Measurements from ENCODE around the gene SLK.

SLK gene

GRCh38 chr10:104034401-104035193 is 67.7 kb downstream of the SLK start:
- DNase-seq, result no peak

GRCh38 chr10:104035194-104036068 is 68.5 kb downstream of the SLK start:
- DNase-seq, result no peak

GRCh38 chr10:104036069-104036384 is 69.1 kb downstream of the SLK start:
- DNase-seq, result no peak

GRCh38 chr10:104036518-104037260 is 69.7 kb downstream of the SLK start:
- no peak for DNase-seq

GRCh38 chr10:104037261-104037951 is 70.5 kb downstream of the SLK start:
- DNase-seq, result no peak

- DNase-seq, result no peak
Measured at GRCh38 chr10:104038537-104038936, 71.6 kb downstream of the SLK start.

- no peak for DNase-seq
Measured at GRCh38 chr10:104038958-104039752, 72.2 kb downstream of the SLK start.

- DNase-seq, result no peak
Measured at GRCh38 chr10:104040382-104040781, 73.4 kb downstream of the SLK start.

- no peak for DNase-seq
Measured at GRCh38 chr10:104040862-104041789, 74.2 kb downstream of the SLK start.

- no peak for DNase-seq
Measured at GRCh38 chr10:104041891-104042535, 75.1 kb downstream of the SLK start.

GRCh38 chr10:104043185-104043830 is 76.4 kb downstream of the SLK start:
- no peak for DNase-seq

GRCh38 chr10:104043854-104044253 is 76.9 kb downstream of the SLK start:
- DNase-seq, result no peak

- DNase-seq, result no peak
Measured at GRCh38 chr10:104045151-104046089, 78.5 kb downstream of the SLK start.

- DNase-seq, result no peak
Measured at GRCh38 chr10:104046651-104047050, 79.7 kb downstream of the SLK start.

GRCh38 chr10:104049504-104050250 is 82.7 kb downstream of the SLK start:
- DNase-seq, result no peak

GRCh38 chr10:104052431-104052830 is 85.5 kb downstream of the SLK start:
- no peak for DNase-seq

GRCh38 chr10:104053201-104053600 is 86.3 kb downstream of the SLK start:
- no peak for DNase-seq

GRCh38 chr10:104054430-104054829 is 87.5 kb downstream of the SLK start:
- DNase-seq, result no peak

Measured in SHP77 treated with DMSO at 0.1 percent for 48 hours (cell line).